ENCODE measurements around the gene PITX1.

GRCh38 chr5:135050244-135050767, 16.3 kb upstream of the PITX1 start:
- TF ChIP-seq CTCF (conservative IDR thresholded peaks at IDR 0.05) (no peak), ZFX (IDR thresholded peaks at IDR 0.05) (no peak)
